ENCODE measurements around the gene ERF. TPM values are rescaled to one million over a fixed set of nuclear protein-coding genes. Genes with fewer than 3 reads are reported as not detected.

The ERF gene
- total and polyA plus RNA-seq, 10 of the 15 experiments (the other 5 are each of a cell fraction or from before 2014, with no cell fraction given) = 0.02 to 51.8 (median 14.4) TPM

DNA sequence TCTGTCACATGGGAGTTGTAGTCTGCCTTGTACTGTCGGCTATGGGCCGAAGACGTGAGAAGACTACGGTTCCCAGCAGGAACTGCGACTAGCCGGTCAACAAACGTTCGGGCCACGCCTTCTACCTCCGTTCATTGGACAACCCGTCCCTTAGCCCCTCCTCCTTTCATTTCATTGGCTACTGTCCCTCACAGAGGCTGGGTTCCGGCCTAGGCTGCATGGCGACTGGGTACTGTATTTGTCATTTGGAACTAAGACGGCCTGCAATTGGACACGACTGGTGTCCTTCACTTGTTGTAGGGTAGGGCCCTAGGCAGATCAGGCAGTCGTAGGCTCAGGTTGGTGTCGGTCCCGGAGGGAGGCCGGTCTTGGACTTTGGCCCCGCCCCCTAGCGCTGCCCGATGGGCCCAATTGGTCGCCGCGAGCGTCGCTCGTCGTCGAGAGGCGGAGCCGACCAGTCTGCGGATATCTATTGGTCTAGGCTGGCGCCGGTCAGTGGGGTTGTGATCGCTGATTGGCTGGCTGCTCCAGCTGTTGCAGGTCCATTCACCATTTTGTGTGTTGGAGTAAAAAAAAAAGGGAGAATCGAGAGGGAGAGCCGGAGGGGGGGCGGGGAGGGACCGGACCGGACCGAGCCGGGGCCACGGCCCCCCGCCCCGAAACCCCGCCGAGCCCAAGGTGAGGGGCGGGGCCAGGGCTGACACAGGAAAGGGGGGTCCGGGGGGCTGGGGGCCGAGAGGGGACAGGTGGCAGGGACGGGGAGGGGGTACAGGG lies 14.0 kb upstream of the ERF start, which contains the start of gene CIC (continued):
- TF ChIP-seq, protein P1, sequence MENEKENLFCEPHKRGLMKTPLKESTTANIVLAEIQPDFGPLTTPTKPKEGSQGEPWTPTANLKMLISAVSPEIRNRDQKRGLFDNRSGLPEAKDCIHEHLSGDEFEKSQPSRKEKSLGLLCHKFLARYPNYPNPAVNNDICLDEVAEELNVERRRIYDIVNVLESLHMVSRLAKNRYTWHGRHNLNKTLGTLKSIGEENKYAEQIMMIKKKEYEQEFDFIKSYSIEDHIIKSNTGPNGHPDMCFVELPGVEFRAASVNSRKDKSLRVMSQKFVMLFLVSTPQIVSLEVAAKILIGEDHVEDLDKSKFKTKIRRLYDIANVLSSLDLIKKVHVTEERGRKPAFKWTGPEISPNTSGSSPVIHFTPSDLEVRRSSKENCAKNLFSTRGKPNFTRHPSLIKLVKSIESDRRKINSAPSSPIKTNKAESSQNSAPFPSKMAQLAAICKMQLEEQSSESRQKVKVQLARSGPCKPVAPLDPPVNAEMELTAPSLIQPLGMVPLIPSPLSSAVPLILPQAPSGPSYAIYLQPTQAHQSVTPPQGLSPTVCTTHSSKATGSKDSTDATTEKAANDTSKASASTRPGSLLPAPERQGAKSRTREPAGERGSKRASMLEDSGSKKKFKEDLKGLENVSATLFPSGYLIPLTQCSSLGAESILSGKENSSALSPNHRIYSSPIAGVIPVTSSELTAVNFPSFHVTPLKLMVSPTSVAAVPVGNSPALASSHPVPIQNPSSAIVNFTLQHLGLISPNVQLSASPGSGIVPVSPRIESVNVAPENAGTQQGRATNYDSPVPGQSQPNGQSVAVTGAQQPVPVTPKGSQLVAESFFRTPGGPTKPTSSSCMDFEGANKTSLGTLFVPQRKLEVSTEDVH (IDR thresholded peaks at IDR 0.05; ENCODE audit: low read depth, partially characterized antibody) = no peak
- TF ChIP-seq STAT1 (conservative IDR thresholded peaks at IDR 0.05) (peak; percentile 10; the same call in 1 of the 2 replicates), NR2C2 (IDR thresholded peaks at IDR 0.05; ENCODE audit: borderline replicate concordance, control insufficient read depth, insufficient read length, low read depth) (no peak), CREM (IDR thresholded peaks at IDR 0.05; ENCODE audit: low read depth) (peak; percentile 88), CHD1 (IDR thresholded peaks at IDR 0.05; ENCODE audit: low read depth, low read length) (no peak), PML (IDR thresholded peaks at IDR 0.05; ENCODE audit: low read length) (no peak), IRF4 (IDR thresholded peaks at IDR 0.05; ENCODE audit: low read depth, low read length) (no peak), USF2 (IDR thresholded peaks at IDR 0.05; ENCODE audit: borderline replicate concordance, low read depth, low read length) (no peak), MEF2B (IDR thresholded peaks at IDR 0.05; ENCODE audit: partially characterized antibody, poor library complexity, severe bottlenecking) (no peak), TCF12 (IDR thresholded peaks at IDR 0.05; ENCODE audit: low read depth, low read length) (no peak), RFX5 (IDR thresholded peaks at IDR 0.05; ENCODE audit: low read depth, low read length) (0 out of 2 replicates have a peak, but pooled peaks have one; percentile 38), ATF7 (IDR thresholded peaks at IDR 0.05; ENCODE audit: low read depth) (no peak), RELA (IDR thresholded peaks at IDR 0.05; ENCODE audit: borderline replicate concordance, partially characterized antibody) (peak; percentile 34), NR2C1 (IDR thresholded peaks at IDR 0.05) (peak; percentile 25), KLF5 (IDR thresholded peaks at IDR 0.05; ENCODE audit: partially characterized antibody) (peak; percentile 98), STAT3 (IDR thresholded peaks at IDR 0.05; ENCODE audit: low read depth, low read length) (no peak), ZNF622 (IDR thresholded peaks at IDR 0.05) (no peak), MXI1 (IDR thresholded peaks at IDR 0.05; ENCODE audit: low read depth, low read length) (peak; percentile 38; the same call in 1 of the 2 replicates)
- TF ChIP-seq, protein P2, sequence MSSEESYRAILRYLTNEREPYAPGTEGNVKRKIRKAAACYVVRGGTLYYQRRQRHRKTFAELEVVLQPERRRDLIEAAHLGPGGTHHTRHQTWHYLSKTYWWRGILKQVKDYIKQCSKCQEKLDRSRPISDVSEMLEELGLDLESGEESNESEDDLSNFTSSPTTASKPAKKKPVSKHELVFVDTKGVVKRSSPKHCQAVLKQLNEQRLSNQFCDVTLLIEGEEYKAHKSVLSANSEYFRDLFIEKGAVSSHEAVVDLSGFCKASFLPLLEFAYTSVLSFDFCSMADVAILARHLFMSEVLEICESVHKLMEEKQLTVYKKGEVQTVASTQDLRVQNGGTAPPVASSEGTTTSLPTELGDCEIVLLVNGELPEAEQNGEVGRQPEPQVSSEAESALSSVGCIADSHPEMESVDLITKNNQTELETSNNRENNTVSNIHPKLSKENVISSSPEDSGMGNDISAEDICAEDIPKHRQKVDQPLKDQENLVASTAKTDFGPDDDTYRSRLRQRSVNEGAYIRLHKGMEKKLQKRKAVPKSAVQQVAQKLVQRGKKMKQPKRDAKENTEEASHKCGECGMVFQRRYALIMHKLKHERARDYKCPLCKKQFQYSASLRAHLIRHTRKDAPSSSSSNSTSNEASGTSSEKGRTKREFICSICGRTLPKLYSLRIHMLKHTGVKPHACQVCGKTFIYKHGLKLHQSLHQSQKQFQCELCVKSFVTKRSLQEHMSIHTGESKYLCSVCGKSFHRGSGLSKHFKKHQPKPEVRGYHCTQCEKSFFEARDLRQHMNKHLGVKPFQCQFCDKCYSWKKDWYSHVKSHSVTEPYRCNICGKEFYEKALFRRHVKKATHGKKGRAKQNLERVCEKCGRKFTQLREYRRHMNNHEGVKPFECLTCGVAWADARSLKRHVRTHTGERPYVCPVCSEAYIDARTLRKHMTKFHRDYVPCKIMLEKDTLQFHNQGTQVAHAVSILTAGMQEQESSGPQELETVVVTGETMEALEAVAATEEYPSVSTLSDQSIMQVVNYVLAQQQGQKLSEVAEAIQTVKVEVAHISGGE (CRISPR knock-in tag; IDR thresholded peaks at IDR 0.05) = no peak
- TF ChIP-seq, protein P3, sequence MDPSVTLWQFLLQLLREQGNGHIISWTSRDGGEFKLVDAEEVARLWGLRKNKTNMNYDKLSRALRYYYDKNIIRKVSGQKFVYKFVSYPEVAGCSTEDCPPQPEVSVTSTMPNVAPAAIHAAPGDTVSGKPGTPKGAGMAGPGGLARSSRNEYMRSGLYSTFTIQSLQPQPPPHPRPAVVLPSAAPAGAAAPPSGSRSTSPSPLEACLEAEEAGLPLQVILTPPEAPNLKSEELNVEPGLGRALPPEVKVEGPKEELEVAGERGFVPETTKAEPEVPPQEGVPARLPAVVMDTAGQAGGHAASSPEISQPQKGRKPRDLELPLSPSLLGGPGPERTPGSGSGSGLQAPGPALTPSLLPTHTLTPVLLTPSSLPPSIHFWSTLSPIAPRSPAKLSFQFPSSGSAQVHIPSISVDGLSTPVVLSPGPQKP (IDR thresholded peaks at IDR 0.05; ENCODE audit: low read depth, low read length) = peak; percentile 15
